ENCODE measurements around the gene GLB1L2.

DNA sequence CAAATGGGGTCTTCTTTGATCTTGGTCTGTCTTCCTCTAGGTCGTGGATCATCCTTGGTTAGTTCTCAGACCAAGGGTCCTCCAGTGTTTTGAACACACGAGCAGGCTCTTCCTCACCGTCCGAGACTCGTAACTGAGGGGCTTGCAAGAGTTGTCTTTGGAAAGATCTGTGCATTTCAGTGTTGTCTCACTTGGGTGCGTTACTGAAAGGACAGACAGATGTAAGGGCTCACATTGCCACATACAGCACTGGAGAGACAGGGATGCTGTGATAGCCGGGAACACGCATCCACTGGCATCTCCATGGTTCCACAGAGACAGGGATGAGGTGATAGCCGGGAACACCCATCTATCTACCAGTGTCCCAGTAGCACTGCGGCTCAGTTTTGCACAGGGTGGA, 15.7 kb downstream of the GLB1L2 start:
- TF ChIP-seq, protein P1, sequence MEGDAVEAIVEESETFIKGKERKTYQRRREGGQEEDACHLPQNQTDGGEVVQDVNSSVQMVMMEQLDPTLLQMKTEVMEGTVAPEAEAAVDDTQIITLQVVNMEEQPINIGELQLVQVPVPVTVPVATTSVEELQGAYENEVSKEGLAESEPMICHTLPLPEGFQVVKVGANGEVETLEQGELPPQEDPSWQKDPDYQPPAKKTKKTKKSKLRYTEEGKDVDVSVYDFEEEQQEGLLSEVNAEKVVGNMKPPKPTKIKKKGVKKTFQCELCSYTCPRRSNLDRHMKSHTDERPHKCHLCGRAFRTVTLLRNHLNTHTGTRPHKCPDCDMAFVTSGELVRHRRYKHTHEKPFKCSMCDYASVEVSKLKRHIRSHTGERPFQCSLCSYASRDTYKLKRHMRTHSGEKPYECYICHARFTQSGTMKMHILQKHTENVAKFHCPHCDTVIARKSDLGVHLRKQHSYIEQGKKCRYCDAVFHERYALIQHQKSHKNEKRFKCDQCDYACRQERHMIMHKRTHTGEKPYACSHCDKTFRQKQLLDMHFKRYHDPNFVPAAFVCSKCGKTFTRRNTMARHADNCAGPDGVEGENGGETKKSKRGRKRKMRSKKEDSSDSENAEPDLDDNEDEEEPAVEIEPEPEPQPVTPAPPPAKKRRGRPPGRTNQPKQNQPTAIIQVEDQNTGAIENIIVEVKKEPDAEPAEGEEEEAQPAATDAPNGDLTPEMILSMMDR (IDR thresholded peaks at IDR 0.05; ENCODE audit: low read depth, low read length), result no peak
- TF ChIP-seq EZH2phosphoT487 (IDR thresholded peaks at IDR 0.05; ENCODE audit: low read depth), result no peak
